K562 (cell line): ENCODE measurements around the gene SCARF1. TPM values are rescaled to one million over a fixed set of nuclear protein-coding genes. Genes with fewer than 3 reads are reported as not detected.

Source experiments
- ATAC-seq: fragments of 200-7000 bp; cut with Tn5 transposase; 3 replicates; pipeline ENCODE4 v1.9.1; 2020; ENCODE audit warnings: moderate library complexity
- BruUV-seq: library from RNA; stranded (reverse); fragments of 400-500 nt; replicated peaks from 2 replicates; lab custom pipeline; 2021; lab: Mats Ljungman, UMichigan
- CTCF ChIA-PET: fragments of 300-600 bp; formaldehyde crosslinking; extraction: SDS; loops from one replicate; lab custom pipeline; 2021; ENCODE audit warnings: low intra/inter-chr PET ratio; lab: Yijun Ruan, JAX
- POLR2A ChIA-PET: fragments of 300-600, 350-650 bp; sonication (Branson Sonifier 250); formaldehyde crosslinking; extraction: SDS; loops from one replicate; lab custom pipeline; 2021; ENCODE audit warnings: antibody characterized with exemption, inconsistent platforms; lab: Yijun Ruan, JAX
- DNase-seq, 4 experiments: peaks; one replicate each; pipeline versions ENCODE4 v3.0.0 to v3.0.0-alpha.2; 2011 to 2018; ENCODE audit warnings: low spot score in 3 of 4, mixed read lengths in 3 of 4; ENCODE audit errors: extremely low read depth in 1 of 4
- FAIRE-seq: peaks from 2 replicates; lab custom pipeline; 2011; peaks lifted over from hg19 to GRCh38; lab: Jason Lieb, UNC
- H2AFZ ChIP-seq: 2 replicates; pipeline ENCODE4 v1.6.0; 2011; ENCODE audit warnings: low read depth, low read length, control low read depth, inconsistent platforms
- H3K27ac ChIP-seq: fragments of 200-600 bp; 3 replicates; pipeline ENCODE4 v1.8.0; 2011; ENCODE audit warnings: low read depth, mild to moderate bottlenecking, control low read depth, inconsistent platforms, low read length, moderate library complexity, mixed read lengths; ENCODE audit errors: extremely low read depth
- H3K27me3 ChIP-seq, 2 experiments: fragments of 300-600 bp in 1 of 2; 2 replicates in 1 of 2; 3 replicates in 1 of 2; pipeline versions ENCODE4 v1.6.0 to v1.8.0; 2011; ENCODE audit warnings: inconsistent platforms in 2 of 2, low read length in 2 of 2, mild to moderate bottlenecking in 1 of 2, mixed read lengths in 1 of 2, moderate library complexity in 1 of 2; ENCODE audit not compliant: control insufficient read depth in 2 of 2, insufficient read depth in 2 of 2
- H3K36me3 ChIP-seq: fragments of 300-600 bp; 3 replicates; pipeline ENCODE4 v1.8.0; 2011; ENCODE audit warnings: mild to moderate bottlenecking, low read length, inconsistent platforms; ENCODE audit not compliant: control insufficient read depth, insufficient read depth
- H3K4me1 ChIP-seq, 2 experiments: fragments of 200-600 bp in 1 of 2; replicated peaks in 1 of 2; 2 replicates in 1 of 2; 3 replicates in 1 of 2; pipeline versions ENCODE4 v1.5.1 to v1.8.0; 2011; ENCODE audit warnings: inconsistent platforms in 2 of 2, low read length in 2 of 2, mild to moderate bottlenecking in 1 of 2, mixed read lengths in 1 of 2, moderate library complexity in 1 of 2; ENCODE audit not compliant: control insufficient read depth in 2 of 2, insufficient read depth in 2 of 2
- H3K4me2 ChIP-seq: 2 replicates; pipeline ENCODE4 v1.6.1; 2011; ENCODE audit warnings: low read length, control low read depth, inconsistent platforms, mixed read lengths; ENCODE audit not compliant: insufficient read depth
- H3K4me3 ChIP-seq: fragments of 200-600 bp; sonication (generic), shearing (Covaris generic); 2 replicates; pipeline ENCODE4 v1.5.1; 2016; ENCODE audit warnings: control low read depth, inconsistent platforms
- H3K79me2 ChIP-seq: fragments of 200-600 bp; 3 replicates; pipeline ENCODE4 v1.8.0; 2011; ENCODE audit warnings: low read length, inconsistent platforms; ENCODE audit not compliant: control insufficient read depth, insufficient read depth
- H3K9ac ChIP-seq, 2 experiments: 2 replicates each; pipeline versions ENCODE4 v1.6.0 to v1.6.1; 2011; ENCODE audit warnings: low read depth in 2 of 2, low read length in 2 of 2, control low read depth in 1 of 2, inconsistent platforms in 1 of 2, mild to moderate bottlenecking in 1 of 2, mixed read lengths in 1 of 2; ENCODE audit not compliant: insufficient read depth in 1 of 2
- H3K9me1 ChIP-seq: one replicate; pipeline ENCODE4 v1.6.0; 2011; ENCODE audit warnings: inconsistent platforms, mild to moderate bottlenecking, low read length, moderate library complexity; ENCODE audit not compliant: control insufficient read depth, insufficient read depth
- H3K9me3 ChIP-seq: replicated peaks from 2 replicates; pipeline ENCODE4 v1.5.1; 2011; ENCODE audit warnings: low read depth, low read length, inconsistent platforms; ENCODE audit not compliant: control insufficient read depth, insufficient read depth
- H4K20me1 ChIP-seq: replicated peaks from 2 replicates; pipeline ENCODE4 v1.6.1; 2011; ENCODE audit warnings: low read length, inconsistent platforms, mixed read lengths; ENCODE audit not compliant: control insufficient read depth, insufficient read depth
- BHLHE40 ChIP-seq: IDR thresholded peaks from 2 replicates; pipeline ENCODE4 v1.6.1; 2011; ENCODE audit warnings: low read length, improper control_type of control experiment
- CBFA2T3 ChIP-seq: fragments of 450-650 bp; IDR thresholded peaks from 2 replicates; pipeline ENCODE4 v1.6.1; 2017
- EP300 ChIP-seq: IDR thresholded peaks from 2 replicates; pipeline ENCODE4 v1.6.1; 2012; ENCODE audit warnings: low read length, improper control_type of control experiment
- KDM1A ChIP-seq, 2 experiments: fragments of 450-650 bp; IDR thresholded peaks; 2 replicates each; pipeline ENCODE4 v1.6.1; 2016; ENCODE audit warnings: mild to moderate bottlenecking in 2 of 2
- KLF13 ChIP-seq: fragments of 450-650 bp; IDR thresholded peaks from 2 replicates; pipeline ENCODE4 v1.6.1; 2016; ENCODE audit warnings: missing genetic modification characterization, low read depth, mild to moderate bottlenecking, missing compliant biosample characterization, moderate library complexity, borderline replicate concordance
- L3MBTL2 ChIP-seq: fragments of 450-650 bp; IDR thresholded peaks from 2 replicates; pipeline ENCODE4 v1.6.1; 2016; ENCODE audit warnings: mild to moderate bottlenecking, moderate library complexity
- MAFG ChIP-seq: fragments of 450-650 bp; conservative IDR thresholded peaks from 2 replicates; pipeline ENCODE4 v1.6.1; 2016; ENCODE audit warnings: missing genetic modification characterization, missing compliant biosample characterization
- MGA ChIP-seq: fragments of 450-650 bp; IDR thresholded peaks from 2 replicates; pipeline ENCODE4 v1.6.1; 2016; ENCODE audit warnings: mild to moderate bottlenecking, moderate library complexity
- SOX6 ChIP-seq: fragments of 450-650 bp; IDR thresholded peaks from 2 replicates; pipeline ENCODE4 v1.6.1; 2014; ENCODE audit warnings: mild to moderate bottlenecking
- TAL1 ChIP-seq: fragments of 450-650 bp; IDR thresholded peaks from 2 replicates; pipeline ENCODE4 v1.6.1; 2016; ENCODE audit warnings: mild to moderate bottlenecking
- ZNF133 ChIP-seq: fragments of 250-450 bp; sonication (Bioruptor Pico); IDR thresholded peaks from 2 replicates; pipeline ENCODE4 v1.4.0; 2020; ENCODE audit warnings: mild to moderate bottlenecking
- WGBS: fragments of 100-300 bp; shearing (Covaris generic); methylation state at CpG from one replicate; pipeline ENCODE4 v1.1.6; 2016; ENCODE audit warnings: low coverage, mixed read lengths; ENCODE audit not compliant: insufficient coverage; ENCODE audit errors: missing lambda C conversion rate; 5-methylcytosine and 5-hydroxymethylcytosine counted together
- in situ Hi-C: fragments of 300-500 bp; cut with MboI; formaldehyde crosslinking; loops from 4 replicates; pipeline ENCODE4 v1.15.0; 2018; ENCODE audit warnings: inconsistent platforms, mixed read lengths
- intact Hi-C: fragments of 100-400 bp; cut with micrococcal nuclease; formaldehyde crosslinking; loops from 2 replicates; pipeline ENCODE4 v1.14.2; 2022
- polyA plus RNA-seq, 8 experiments: library from polyadenylated mRNA; depleted of rRNA in 4 of 8; stranded (reverse) in 5 of 8; unstranded in 3 of 8; fragments of >200 nt; fragmentation: Nextera tagmentation in 2 of 8; fragmentation: Illumina TruSeq in 1 of 8; extraction: Ambion mirVana in 2 of 8; extraction: Trizol in 1 of 8; gene quantifications; 2 replicates each; pipeline versions ENCODE4 v1.2.1 to v1.2.3, GENCODE V29; 2011 to 2014; ENCODE audit warnings: inconsistent platforms in 1 of 8, missing spikeins in 1 of 8
- total RNA-seq, 7 experiments: library from RNA; depleted of rRNA in 6 of 7; stranded (reverse); fragments of >200 nt in 6 of 7; fragmentation: Illumina TruSeq in 2 of 7; extraction: Trizol in 2 of 7; gene quantifications; 2 replicates each; pipeline versions ENCODE4 v1.2.1 to v1.2.3, GENCODE V29; 2011 to 2021; ENCODE audit warnings: low replicate concordance in 1 of 7

SCARF1 gene
- total and polyA plus RNA-seq, 9 of the 15 experiments (the other 6 are each of a cell fraction or from before 2014, with no cell fraction given) = 0.04 to 2.1 (median 0.63) TPM

DNA sequence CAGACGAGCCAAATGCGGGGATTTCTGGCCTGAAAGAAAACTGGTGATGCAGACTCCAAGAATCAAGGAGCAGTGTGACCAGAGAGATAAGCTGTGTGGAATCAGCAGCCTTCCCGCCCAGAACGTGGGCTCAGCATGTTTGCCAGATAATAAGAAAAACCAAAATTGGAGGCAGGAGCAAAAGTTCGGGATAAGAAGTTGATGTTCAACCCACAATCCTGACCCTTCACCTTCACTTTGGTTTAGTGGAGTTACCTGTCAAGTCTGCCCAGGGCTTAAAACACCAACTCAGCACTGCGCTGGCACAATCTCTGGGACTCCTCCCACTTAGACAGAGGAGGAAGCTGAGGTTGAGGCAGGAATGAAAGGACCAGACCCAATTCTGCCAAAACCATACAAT lies 20.0 kb downstream of the SCARF1 start:
- Histone ChIP-seq H3K79me2 (no peaks in the 10 kb centered on the region), H4K20me1 (peaks cover 8% of the 10 kb centered on the region; the same call in 1 of the 2 replicates), H3K27ac (no peak overlapping the region), H3K4me2 (no peak overlapping the region), H3K4me1 (peaks cover 9 to 43% of the 10 kb centered on the region in 2 experiments), H3K9me3 (no peaks in the 10 kb centered on the region), H3K4me3 (no peak overlapping the region), H3K9ac (no peak overlapping the region; a peak in 1 of 4 replicates), H3K9me1 (no peaks in the 10 kb centered on the region), H3K36me3 (no peaks in the 10 kb centered on the region), H2AFZ (no peak overlapping the region), H3K27me3 (no peaks in the 10 kb centered on the region)
- intact Hi-C loops (no loop called here), in situ Hi-C loops (no loop called here)
- 5% methylated on average over 6 of the region's 6 CpGs for WGBS
- no TSS peak for BruUV-seq
- ChIA-PET POLR2A (interaction anchor here (0.5 to 3.3 kb wide), 5 partner anchors 10 to 679 kb away, joined by 3 to 25 read pairs (median 3); partner anchors contain the start of genes INPP5K and RILP), CTCF (no interaction called here)
- ATAC-seq (no peak), FAIRE-seq (peak; percentile 78), DNase-seq (peak in 2 of 4 experiments; percentile 19 to 65)
- TF ChIP-seq CBFA2T3 (peak; percentile 84), BHLHE40 (0 out of 2 replicates have a peak, but pooled peaks have one; percentile 26), L3MBTL2 (peak; percentile 76), MAFG (tag) (0 out of 2 replicates have a peak, but pooled peaks have one; percentile 13), KLF13 (tag) (no peak), TAL1 (peak; percentile 39; the same call in 1 of the 2 replicates), MGA (peak; percentile 75), KDM1A (IDR thresholded peaks at IDR 0.05) (peak; percentile 80 to 85; a peak in 3 of 4 replicates), EP300 (0 out of 2 replicates have a peak, but pooled peaks have one; percentile 9), ZNF133 (no peak), SOX6 (0 out of 2 replicates have a peak, but pooled peaks have one; percentile 9)
